HG03342 (cell line): ENCODE results near the gene TET2.

Experiments
- ATAC-seq: cut with Tn5 transposase; IDR thresholded peaks from one replicate; pipeline ENCODE4 v1.9.1; 2021; ENCODE audit warnings: mild to moderate bottlenecking, moderate library complexity; ENCODE audit not compliant: unreplicated experiment

The TET2 gene

DNA sequence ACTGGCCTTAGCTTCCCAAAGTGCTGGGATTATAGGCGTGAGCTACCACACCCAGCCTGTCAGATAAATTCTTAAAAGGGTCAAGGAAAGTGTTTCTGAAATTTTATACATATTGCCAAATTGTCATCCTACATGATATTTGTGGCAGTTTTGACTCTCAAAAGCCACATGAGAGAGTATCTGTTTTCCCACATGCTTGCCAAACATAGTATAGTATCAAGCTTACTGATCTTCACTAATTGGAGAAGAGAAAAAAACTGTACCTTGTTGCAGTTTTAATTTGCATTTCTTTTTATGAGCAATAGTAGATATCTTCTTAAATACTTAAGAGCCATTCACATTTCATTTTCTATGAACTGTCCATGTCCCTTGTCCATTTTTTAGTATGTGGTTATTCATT is 83.6 kb downstream of the TET2 start:
- no peak for ATAC-seq

- no peak for ATAC-seq
Observed at GRCh38 chr4:105232374-105232773, 85.7 kb downstream of the TET2 start.

DNA sequence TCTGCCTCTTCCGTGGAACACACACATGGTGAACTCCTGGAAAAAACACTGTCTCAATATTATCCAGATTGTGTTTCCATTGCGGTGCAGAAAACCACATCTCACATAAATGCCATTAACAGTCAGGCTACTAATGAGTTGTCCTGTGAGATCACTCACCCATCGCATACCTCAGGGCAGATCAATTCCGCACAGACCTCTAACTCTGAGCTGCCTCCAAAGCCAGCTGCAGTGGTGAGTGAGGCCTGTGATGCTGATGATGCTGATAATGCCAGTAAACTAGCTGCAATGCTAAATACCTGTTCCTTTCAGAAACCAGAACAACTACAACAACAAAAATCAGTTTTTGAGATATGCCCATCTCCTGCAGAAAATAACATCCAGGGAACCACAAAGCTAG is 87.9 kb downstream of the TET2 start:
- ATAC-seq, result no peak

GRCh38 chr4:105236202-105236915 is 89.7 kb downstream of the TET2 start:
- ATAC-seq, result no peak

DNA sequence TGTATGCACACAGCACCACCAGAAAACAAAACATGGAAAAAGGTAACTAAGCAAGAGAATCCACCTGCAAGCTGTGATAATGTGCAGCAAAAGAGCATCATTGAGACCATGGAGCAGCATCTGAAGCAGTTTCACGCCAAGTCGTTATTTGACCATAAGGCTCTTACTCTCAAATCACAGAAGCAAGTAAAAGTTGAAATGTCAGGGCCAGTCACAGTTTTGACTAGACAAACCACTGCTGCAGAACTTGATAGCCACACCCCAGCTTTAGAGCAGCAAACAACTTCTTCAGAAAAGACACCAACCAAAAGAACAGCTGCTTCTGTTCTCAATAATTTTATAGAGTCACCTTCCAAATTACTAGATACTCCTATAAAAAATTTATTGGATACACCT is 90.2 kb downstream of the TET2 start:
- ATAC-seq, result no peak

DNA sequence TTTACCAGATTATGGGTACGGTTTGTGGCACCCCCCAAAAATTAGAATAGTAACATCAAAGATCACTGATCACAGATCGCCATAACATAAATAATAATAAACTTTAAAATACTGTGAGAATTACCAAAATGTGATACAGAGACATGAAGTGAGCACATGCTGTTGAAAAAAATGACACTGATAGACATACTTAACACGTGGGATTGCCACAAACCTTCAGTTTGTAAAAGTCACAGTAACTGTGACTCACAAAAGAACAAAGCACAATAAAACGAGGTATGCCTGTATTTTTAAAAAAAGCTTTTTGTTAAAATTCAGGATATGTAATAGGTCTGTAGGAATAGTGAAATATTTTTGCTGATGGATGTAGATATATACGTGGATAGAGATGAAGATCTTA is 93.4 kb downstream of the TET2 start:
- ATAC-seq, result no peak

- ATAC-seq, result no peak
Observed at GRCh38 chr4:105241451-105241850, 94.8 kb downstream of the TET2 start.

DNA sequence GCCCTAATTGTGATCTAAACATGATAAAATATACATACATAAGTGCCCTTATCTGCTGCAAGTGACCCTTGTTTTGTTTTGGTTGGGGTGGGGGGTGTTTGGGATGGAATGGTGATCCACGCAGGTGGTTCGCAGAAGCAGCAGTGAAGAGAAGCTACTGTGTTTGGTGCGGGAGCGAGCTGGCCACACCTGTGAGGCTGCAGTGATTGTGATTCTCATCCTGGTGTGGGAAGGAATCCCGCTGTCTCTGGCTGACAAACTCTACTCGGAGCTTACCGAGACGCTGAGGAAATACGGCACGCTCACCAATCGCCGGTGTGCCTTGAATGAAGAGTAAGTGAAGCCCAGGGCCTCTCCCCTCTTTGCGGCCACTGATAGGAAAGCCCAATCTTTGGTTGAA is 96.8 kb downstream of the TET2 start:
- no peak for ATAC-seq

DNA sequence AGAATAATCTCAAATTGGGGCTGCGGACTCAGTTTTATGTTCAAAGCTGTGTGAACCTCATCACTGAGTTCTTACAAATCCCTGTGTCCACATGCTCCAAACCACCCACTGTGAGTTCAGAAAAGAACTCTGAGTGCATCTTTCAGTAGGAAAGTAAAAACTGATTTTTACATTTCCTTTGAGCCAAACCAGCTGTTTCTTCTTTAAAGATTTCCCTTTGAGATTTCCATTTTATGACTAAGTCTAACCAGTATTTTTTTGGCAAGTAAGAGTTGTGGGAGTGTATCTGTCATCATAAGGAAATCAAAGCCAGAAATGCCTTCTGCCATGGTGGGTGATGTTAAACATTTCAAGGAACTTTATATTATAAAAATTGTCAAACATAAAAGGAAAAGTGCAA is 100.0 kb downstream of the TET2 start:
- ATAC-seq, result no peak

DNA sequence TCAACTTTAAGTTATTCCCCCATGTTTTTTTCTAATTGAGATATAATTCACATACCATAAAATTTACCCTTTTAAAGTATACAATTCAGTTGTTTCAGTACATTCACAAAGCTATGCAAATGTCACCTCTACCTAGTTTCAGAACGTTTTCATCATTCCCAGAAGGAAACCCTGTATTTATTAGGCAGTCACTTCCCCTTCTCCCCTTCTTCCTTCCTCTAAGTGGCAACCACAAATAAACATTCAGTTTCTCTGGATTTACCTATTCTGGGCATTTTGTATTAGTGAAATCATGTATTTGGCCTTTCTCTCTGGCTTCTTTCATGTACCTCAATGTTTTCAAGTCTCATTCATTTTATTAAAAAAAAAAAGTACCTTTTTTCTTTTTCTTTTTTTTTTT is 101.9 kb downstream of the TET2 start:
- ATAC-seq, result no peak

DNA sequence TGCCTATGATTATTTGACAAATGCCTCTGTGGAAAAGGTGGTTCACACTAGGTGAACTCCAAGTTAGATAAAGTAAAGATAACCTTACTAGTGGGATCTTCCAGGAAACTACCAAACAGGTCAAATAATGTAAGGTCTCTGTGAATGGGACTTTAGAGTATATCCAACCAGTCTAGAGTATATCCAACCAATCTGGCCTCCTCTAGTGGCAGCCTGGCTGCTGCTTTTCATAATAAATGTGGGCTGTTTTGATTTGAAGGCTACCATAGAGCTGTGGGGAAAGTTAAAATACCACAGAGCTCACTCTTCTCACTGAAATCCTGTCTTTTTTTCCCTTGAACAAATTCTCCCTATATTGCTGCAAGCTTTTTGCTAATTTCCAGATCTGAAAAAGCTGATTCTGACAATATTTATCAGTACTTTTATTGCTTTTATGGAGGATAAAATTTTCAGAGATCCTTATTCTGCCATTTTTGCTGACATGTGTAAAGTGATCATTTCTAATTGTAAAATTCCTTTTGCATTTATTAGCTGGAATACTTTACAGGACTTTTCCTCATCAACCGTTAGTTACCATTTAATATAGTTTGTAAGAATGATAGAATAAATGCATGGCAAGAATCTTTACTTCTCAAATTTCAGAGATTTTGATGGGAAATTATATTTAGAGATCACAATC is 111.3 kb downstream of the TET2 start:
- ATAC-seq, result no peak

GRCh38 chr4:105265689-105266088 is 119.0 kb downstream of the TET2 start:
- ATAC-seq, result no peak

GRCh38 chr4:105267280-105267679 is 120.6 kb downstream of the TET2 start:
- ATAC-seq, result no peak

DNA sequence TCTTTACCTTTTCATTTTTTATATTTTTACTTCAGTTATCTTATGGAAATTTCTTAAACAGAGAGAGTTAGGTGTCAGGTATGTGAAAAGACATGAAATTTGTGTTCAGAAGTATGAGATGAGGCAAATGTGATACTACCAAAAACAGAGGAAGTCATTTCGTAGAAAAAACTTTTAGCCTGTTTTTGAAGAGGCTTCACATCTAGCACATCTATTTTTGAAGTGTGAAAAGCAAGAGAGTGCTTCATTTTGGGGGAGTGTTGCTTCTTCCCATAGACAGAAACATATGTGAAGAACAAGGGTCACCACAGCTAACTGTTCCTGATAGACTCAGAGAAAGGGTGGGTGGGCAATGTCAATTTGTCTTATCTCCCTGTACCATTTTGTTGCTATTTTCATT is 125.3 kb downstream of the TET2 start:
- ATAC-seq, result no peak

DNA sequence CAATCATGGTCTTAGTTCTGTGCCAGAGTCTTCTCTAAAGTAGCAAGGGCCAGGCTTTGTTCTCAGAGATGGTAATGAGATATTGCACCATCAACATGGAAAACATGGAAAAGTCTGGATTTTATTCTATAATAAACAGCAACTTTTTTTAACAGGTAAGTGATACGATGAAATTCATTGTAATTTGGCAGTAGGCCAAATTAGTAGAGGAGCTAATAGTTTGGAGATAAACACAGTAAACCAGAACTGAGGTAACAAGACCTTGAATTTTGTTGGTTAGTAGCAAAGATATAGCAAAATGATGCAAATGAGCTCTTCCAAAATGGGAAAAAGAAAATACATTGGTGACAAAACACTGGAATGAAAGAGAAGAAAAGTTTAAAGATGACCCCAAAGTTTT is 126.6 kb downstream of the TET2 start:
- no peak for ATAC-seq

DNA sequence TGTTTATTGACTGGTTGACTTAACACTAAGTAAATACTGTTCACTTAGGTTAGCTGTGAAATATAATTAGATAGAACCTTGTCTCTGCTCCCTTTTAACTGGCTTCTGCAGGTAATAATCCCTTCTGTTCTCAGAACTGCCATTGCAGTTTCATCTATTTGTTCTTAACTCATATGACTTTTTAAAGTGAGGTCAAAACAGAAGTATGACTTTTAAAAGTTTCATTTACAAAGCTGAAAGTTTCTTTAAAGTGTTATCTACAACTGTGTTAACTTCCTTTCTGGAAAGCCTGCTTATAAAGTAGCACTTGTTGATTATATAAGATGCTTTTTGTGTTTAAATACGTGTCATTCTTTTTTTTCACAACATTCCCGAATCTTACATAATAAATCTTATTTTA is 127.4 kb downstream of the TET2 start:
- no peak for ATAC-seq

DNA sequence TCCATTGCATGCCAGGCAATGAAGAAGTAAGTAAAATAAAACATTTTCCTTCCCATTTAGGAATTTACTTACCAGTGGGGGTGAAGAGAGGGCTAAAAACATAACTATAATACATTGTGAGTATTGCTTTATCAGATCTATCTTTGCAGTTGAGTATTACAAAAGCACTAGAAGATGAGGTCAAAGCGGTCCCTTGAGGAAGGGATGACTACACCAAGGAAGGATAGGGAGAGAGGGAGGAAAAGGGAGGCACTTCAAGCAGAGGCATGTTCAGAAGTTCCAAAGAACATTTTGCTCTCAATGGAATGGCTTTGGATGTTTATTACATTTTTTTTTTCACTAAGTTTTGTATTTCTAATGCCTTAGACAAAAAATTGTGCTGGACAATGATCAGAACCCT is 127.8 kb downstream of the TET2 start:
- ATAC-seq, result no peak

- ATAC-seq, result no peak
Observed at GRCh38 chr4:105276361-105277104, 129.9 kb downstream of the TET2 start.

GRCh38 chr4:105277702-105278101 is 131.0 kb downstream of the TET2 start:
- ATAC-seq, result no peak

DNA sequence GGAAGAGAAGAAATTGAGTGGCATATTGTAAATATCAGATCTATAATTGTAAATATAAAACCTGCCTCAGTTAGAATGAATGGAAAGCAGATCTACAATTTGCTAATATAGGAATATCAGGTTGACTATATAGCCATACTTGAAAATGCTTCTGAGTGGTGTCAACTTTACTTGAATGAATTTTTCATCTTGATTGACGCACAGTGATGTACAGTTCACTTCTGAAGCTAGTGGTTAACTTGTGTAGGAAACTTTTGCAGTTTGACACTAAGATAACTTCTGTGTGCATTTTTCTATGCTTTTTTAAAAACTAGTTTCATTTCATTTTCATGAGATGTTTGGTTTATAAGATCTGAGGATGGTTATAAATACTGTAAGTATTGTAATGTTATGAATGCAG is 132.6 kb downstream of the TET2 start:
- ATAC-seq, result no peak

GRCh38 chr4:105280338-105281123 is 133.9 kb downstream of the TET2 start:
- no peak for ATAC-seq

DNA sequence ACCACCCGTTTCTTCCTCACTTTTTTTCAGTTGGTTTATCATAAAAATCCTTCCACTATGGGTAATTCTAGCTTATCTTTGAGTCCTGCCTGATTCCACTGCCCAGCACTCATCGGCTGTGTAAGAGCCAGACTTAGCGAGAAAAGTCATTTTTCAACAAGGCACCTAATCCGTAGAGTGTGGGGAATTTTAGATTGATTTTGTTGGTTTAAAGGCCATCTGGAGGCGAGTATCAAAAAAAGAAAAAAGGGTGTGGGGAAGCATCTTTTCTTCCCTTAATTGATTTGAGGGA is 134.4 kb downstream of the TET2 start:
- ATAC-seq, result no peak
